GM21360 (cell line): ENCODE measurements around the gene CDK8.
A peak's percentile ranks its signal among the peaks of the same experiment; 100 is the strongest.
"Not testable (repeated sequence)": the region's sequence is repeated elsewhere in the genome, so short reads cannot be mapped to it uniquely, and the experiment has no call there.

Experiments used
- ATAC-seq: cut with Tn5 transposase; IDR thresholded peaks from one replicate; pipeline ENCODE4 v1.9.1; 2021; ENCODE audit warnings: mild to moderate bottlenecking, moderate library complexity; ENCODE audit not compliant: unreplicated experiment

CDK8 gene

GRCh38 chr13:26252006-26252405 lies 1.9 kb upstream of the CDK8 start:
- not testable (repeated sequence) for ATAC-seq

- ATAC-seq, result no peak
These were observed 605 bp upstream of the CDK8 start for GRCh38 chr13:26253262-26253786.

DNA sequence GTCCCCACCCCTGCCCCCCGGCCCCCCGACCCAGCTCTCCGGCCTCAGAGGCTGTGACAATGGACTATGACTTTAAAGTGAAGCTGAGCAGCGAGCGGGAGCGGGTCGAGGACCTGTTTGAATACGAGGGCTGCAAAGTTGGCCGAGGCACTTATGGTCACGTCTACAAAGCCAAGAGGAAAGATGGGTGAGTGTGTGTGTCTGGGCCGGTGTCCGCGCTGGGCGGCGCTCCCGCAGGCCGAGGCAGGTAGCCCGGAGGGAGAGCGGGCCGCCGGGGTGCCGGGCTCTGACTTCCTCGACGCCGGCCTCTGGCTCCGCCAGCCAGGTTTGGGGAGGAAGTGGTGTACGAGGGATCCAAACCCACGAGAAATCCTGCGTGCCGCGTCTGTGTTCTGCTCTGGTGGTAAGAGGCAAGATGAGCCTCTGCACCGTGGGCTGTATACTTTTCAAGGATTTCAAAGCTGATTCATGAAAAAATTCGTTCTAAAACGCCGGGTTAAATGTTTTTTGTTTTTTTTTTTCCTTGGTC lies 718 bp downstream of the CDK8 start:
- ATAC-seq, result peak; percentile 30

DNA sequence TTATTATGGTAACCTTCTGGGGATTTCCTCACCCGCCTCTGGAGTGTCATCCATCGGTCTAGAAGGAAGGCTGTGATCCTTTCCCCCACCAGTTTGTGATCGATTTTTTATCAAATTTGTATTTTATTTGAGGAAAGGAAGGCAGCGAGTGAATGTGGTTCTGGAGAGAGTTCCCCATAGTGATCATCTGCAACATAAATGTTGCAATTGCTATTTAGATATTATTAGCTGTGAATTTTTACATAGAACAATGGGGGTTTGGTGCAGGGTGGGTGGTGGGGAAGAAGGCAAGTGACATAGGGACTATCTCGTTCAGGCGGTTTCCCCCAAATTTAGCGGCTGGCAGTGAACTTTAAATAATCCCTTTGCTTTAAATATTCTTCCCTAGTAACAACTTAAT lies 1.2 kb downstream of the CDK8 start:
- ATAC-seq, result no peak

DNA sequence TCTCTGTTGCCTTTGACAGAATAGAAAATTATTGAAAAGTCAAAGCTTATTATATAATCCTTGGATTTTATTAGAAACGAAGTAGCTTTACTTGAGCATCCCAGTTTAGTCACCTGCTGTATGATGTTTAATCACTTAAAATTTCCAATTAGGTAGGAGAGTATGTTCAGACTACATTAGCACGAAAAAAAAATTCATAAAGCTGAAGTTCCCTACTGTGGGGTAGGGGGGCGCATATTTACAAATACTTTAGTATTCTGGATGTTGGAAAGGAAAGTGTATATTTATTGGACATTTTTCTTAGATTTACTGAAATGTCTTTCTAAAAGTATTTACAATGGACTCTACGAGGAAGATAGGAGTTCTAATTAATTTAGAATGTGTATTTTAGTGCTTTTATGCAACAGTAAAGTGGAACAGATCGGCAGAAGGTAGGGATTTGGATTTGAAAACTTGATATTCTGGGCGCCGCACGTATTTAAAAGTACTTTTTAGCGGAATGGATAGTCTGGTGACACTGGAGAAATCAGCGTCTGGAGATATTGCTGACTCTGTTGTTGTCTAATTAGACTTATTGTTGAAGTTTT lies 1.9 kb downstream of the CDK8 start:
- no peak for ATAC-seq

GRCh38 chr13:26257049-26257448 lies 3.1 kb downstream of the CDK8 start:
- no peak for ATAC-seq

DNA sequence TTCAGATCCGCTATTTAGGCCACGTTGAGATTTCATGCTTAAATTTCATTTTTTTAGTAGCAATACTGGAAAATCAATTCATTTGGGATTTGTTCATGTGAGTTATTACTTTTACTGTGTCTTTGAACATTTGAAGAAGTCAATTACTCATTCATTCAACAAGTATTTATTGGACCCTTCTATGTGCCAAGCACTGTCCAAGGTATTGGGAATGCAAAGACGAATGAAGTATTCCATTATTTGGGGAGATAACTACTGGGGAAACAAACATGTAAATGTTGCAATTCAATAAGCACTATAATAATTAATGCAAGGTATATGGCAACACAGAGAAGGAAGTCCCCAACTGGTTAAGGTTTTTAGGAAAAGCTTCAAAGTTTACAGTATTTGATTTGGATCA lies 5.7 kb downstream of the CDK8 start:
- no peak for ATAC-seq

DNA sequence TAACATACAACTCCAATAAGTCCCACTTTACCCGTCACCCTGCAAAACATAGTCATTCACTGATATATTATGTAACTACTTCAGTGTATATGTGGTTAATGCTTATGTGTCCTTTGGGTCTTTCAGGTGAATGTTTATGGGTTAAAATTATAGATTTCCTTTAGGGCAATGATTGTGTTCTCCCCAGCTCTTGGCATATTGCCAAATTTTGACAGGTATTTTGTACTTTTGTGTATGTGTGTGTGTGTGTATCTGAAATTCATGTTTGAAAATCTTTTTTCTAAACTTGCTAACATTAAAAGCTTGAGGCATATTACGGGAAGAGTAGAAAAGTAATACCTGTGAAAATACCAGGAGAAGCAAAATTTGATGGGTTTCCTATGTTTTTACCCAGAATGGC lies 8.2 kb downstream of the CDK8 start:
- ATAC-seq, result no peak

DNA sequence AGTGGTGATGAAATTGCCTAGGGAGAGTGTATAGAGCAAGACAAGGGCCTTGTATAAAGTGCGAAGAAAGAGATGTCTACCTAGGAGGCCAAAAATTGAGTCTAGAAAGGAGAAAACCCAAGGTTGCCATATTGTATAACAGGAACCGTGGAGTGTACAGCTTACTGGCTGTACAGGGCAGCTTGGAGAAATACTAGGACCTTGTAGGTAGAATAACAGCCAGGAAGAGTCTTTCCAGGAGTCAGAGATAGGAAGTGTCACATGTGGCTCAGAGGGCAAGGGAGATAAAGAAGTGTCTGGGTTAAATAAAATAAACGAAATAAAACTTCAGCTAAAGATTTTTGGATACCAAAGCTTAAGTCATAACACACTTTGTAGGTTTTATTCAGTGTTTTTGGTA lies 12.4 kb downstream of the CDK8 start:
- no peak for ATAC-seq

DNA sequence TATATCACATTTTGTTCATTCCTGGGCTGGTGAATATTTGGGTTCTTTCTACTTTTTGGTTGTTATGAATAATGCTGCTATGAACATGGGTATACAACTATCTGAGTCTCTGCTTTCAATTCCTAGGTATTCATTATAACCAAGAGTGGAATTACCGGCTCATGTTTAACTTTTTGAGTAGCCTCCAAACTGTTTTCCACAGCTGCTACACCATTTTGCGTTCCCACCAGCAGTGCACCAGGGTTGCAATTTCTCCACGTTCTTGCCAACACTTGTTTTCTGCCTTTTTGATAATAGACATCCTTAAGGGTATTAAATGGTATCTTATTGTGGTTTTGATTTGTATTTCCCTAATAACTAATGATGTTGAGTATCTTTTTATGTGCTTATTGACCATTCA lies 16.8 kb downstream of the CDK8 start:
- ATAC-seq, result no peak

DNA sequence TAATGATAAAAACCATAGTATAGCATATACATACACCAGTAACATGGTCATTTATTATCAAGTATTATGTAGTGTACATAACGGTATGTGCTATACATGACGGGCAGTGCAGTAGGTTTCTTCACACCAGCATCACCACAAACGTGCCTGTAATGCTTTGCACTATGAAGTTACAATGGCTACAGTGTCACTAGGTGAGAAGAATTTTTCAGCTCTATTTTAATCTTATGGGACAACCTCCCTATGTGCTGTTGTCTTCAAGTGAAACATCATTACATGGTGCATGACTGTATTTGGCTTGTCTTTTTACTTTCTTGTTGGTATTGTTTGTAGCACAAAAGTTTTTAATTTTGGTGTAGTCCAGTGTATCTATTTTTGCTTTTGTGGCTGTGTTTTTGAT lies 18.7 kb downstream of the CDK8 start:
- ATAC-seq, result no peak

DNA sequence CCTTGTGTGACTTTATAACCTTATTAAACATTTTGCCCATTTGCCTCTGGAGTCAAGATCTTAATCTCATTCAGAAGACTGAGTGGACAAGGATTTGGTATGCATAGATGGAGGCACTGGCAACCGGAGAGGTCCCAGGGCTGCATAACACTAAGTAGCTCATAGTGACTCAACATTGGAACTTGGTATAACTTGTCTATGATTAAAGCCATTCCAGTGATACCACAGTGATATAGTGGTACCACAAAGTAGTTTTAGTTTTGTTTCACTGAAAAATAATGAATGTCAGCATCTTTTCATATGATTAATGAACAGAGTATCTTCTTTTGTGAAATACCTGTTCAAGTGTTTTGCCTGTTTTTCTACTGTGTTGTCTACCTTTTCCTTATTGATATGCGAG lies 26.4 kb downstream of the CDK8 start:
- ATAC-seq, result no peak

DNA sequence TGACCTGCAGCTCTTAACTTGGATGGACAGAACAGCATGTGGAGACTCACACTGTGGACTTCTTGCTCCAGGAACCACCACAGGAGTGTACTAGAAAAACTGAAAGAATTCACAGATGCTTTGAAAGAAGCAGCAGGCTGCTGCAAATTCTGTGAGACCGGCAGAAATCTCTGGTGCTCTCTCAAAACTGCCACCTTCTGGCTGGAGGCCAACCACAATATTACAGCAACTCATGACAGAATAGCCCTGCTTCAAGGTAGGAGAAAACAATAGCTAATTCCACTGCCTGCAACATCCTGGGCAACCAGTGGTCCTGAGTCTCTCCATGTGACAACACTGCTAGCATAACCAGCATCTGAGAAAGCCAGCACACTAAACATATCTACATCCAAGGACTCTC lies 26.9 kb downstream of the CDK8 start:
- no peak for ATAC-seq

DNA sequence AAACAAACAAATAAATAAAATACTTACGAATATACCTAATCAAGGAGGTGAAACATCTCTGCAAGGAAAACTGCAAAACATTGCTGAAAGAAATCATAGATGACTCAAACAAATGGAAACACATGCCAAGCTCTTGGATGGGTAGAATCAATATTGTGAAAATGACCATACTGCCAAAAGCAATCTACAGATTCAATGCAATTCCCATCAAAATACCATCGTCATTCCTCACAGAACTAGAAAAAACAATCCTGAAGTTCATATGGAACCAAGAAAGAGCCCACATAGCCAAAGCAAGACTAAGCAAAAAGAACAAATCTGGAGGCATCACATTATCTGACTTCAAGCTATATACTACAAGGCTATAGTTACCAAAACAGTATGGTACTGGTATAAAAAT lies 32.0 kb downstream of the CDK8 start:
- ATAC-seq, result not testable (repeated sequence)

DNA sequence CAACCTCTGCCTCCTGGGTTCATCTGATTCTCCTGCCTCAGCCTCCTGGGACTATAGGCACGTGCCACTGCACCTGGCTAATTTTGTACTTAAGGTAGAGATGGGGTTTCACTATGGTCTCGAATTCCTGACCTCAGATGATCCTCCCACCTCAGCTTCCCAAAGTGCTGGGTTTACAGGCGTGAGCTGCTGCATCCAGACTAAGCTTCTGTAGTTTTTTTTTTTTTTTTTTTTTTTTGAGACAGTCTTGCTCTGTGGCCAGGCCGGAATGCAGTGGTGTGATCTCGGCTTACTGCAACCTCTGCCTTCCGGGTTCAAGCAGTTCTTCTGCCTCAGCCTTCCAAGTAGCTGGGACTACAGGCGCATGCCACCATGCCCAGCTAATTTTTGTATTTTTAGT lies 34.9 kb downstream of the CDK8 start:
- not testable (repeated sequence) for ATAC-seq

DNA sequence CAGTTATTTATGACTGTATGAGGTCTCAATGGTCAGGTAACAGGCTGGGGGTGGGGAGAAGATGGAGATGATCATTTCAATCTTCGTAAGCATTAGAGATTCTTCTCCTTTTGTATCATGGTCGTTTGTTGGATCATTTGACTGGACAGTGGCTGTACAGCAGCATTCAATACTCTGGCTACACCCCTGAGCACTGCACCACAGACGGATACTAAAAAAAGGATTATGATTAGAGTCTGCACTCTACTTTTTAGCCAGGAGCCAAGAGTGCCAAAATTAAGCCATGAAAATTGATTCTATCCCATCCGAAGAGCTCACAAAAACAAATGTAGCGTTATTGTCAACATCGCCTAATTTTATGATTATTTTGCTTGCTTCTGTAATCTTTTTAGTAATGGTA lies 41.9 kb downstream of the CDK8 start:
- ATAC-seq, result no peak

- ATAC-seq, result no peak
These were observed 45.3 kb downstream of the CDK8 start for GRCh38 chr13:26299168-26299750.

GRCh38 chr13:26300140-26300539 lies 46.2 kb downstream of the CDK8 start:
- ATAC-seq, result no peak

GRCh38 chr13:26305676-26306075 lies 51.7 kb downstream of the CDK8 start:
- no peak for ATAC-seq

DNA sequence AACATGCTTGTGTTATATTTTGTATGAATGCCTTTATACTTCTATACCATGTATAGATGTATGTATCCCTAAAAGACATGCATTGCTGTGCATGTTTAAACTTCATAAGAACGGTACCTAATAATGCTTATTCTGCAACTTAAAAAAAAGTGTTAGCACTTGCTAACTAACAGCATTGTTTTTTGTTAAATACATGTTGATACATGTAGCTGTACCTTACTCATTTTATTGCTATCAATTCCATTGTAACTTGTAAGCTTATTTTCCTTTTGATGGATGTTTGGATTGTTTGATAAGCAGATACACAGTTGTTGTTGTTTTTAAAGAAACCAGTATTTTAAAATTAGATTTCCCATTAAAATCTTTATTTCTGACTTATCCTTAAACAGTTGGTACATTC lies 53.8 kb downstream of the CDK8 start:
- no peak for ATAC-seq

- no peak for ATAC-seq
These were observed 54.3 kb downstream of the CDK8 start for GRCh38 chr13:26308250-26308649.

DNA sequence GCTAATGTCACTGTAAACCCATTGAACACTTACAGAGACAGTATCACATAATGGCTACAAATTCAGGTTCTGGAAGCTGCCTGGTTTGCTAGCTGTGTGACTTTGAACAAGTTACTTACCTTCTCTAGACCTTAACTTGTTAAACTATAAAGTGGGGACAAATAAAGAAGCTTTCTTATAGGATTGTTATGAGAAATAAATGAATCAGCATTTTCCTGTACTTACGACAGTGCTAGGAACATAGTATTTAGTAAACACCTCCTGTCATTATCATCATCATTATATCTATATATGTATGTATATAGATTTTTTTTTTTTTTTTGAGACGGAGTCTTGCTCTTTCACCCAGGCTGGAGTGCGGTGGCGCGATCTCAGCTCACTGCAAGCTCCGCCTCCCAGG lies 54.9 kb downstream of the CDK8 start:
- no peak for ATAC-seq

DNA sequence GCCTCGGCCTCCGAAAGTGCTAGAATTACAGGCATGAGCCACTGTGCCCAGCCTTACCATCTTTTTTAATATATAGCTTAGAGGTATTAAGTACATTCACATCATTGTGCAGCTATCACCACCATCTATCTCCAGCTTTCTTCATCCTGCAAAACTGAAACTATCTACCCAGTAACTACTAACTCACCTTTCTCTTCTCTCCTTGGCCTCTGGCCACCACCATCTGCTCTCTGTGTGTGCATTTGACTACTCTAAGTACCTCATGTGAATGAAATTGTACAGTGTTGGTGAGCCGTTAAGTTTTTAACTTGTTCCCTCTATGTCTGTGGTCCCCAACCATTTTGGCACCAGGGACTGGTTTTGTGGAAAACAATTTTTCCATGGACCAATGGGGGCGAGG lies 56.1 kb downstream of the CDK8 start:
- no peak for ATAC-seq
